HG03575 (cell line): ENCODE data around the gene C1orf198.

Experiments used
- ATAC-seq: cut with Tn5 transposase; IDR thresholded peaks from one replicate; pipeline ENCODE4 v1.9.1; 2021; ENCODE audit not compliant: unreplicated experiment, insufficient number of reproducible peaks, low FRiP score; ENCODE audit errors: extremely low read depth

C1orf198 gene

DNA sequence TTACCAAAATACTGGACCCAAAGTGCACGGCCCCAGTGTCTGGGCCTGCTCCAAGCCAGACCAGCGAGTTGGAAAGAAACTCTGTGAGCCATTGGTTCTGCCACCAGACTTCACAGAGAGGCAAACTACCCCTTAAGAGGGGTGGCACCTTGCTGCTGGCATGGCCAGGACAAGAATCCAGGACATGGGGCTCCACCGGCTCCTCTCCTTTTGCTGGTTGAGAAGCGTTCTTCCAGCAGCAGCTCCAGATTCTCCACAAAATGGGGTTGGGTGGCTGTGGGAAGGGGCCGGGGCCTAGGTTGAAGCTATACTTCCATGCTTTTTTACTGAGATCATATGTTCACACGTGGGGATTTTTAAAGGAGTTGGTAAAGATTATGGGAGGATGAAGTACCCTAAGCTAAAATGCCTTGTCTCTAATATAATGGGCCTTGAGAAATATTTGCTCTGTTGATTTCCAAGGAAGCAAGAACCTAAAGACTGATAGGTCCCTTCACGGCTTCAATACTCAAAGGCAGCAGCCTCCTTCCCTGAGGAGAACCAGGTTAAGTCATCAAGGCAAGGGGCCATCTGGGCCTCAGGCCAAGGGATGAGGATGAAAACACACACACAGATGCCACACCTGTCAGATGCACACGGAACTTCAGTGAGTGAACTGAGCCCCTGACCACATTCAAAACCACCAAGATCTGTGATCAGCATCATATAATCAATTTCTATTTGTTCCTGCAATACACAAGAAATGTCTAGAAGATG, 3.1 kb downstream of the C1orf198 start:
- no peak for ATAC-seq

GRCh38 chr1:230864441-230864840, 3.9 kb downstream of the C1orf198 start:
- ATAC-seq: no peak

DNA sequence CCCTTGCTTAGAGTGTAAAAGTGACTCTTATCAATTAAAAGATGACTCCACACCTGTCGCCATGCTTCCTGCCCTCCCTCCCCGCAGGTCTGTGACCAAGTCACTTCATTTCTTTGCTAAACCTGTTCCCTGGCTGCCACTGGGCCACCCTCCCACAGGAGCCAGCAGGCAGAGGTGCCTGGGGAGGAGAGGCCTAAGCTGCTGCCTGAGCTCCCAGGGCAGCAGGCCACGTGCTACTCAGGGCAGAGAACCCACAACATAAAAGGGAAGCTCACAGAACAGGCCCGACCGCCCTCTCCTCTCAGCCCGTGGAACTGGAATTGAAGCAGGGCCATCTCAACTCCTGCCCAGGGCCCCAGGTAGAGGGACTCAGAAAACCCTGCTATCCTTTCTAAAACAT, 4.9 kb downstream of the C1orf198 start:
- no peak for ATAC-seq

DNA sequence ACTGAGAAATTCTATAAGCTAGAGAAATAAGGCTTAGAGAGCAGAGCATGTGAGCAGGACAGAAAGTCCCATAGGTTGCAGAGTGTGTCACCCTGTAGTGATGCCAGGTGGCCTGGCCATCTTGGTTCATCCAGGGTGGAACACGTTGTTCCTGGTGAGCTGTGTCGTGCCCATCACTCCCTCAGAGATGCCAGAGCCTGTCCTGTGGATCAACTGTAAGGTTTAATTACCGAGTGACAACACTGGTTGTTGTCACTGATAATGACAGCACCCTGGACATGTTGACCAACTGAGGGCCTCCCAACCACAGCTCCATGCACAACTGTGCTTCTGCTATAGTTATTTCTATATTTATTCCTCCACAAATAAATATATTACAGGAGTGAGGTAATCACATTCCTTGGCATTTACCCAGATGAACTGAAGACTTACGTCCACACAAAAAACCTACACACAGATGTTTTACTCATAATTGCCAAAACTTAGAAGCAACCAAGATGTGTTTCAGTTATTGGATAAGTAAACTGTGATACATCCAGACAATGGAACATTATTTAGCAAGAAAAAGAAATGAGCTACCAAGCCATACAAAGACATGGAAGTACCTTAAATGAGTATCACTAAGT, 6.2 kb downstream of the C1orf198 start:
- ATAC-seq: no peak

DNA sequence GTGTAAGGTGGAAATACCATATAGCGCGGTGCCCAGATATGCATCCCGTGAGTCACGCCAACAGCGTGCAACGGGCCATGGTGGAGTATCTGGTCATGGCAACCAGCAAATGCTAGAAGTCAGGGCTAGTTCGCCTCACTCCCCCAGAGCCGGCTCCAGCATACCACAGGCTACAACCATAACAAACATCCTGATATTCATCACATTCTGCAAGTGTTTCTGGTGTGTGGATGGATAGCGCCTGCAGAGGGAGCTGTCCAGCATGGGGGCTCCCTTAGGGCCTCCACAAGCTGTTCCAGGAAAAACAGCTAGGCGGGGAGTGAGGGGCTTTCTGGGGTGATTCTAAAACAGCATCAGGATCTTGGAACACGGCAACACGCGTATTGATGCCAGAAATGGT, 6.8 kb downstream of the C1orf198 start:
- ATAC-seq: no peak

DNA sequence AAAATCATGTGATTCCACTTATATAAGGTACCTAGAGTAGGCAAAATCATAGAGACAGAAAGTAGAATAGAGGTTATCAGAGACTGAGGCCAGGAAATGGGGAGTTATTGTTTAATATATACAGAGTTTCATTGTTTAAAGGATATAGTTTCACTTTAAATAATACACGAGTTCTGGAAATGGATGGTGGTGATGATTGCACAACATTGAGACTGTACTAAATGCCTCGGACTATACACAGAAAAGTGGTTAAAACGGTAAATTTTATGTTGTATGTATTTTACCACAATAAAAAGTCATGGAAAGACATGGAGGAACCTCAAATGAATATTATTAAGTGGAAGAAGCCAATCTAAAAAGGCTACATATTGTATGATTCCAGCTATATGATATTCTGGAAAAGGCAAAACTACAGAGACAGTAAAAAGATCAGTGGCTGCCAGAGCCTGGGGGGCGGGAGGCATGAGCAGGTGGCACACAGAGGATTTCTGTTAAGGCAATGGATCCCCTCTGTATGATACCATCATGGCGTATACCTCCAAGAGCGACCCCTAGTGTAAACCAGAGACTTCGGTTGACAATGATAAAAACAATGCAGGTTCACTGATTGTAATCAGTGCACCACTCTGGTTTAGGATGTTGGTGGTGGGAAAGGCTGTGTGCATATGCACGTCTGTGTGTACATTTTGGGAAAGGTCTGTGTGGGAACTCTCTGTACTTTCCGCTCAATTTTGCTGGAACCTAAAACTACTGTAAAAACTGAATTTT, 7.5 kb downstream of the C1orf198 start:
- no peak for ATAC-seq

DNA sequence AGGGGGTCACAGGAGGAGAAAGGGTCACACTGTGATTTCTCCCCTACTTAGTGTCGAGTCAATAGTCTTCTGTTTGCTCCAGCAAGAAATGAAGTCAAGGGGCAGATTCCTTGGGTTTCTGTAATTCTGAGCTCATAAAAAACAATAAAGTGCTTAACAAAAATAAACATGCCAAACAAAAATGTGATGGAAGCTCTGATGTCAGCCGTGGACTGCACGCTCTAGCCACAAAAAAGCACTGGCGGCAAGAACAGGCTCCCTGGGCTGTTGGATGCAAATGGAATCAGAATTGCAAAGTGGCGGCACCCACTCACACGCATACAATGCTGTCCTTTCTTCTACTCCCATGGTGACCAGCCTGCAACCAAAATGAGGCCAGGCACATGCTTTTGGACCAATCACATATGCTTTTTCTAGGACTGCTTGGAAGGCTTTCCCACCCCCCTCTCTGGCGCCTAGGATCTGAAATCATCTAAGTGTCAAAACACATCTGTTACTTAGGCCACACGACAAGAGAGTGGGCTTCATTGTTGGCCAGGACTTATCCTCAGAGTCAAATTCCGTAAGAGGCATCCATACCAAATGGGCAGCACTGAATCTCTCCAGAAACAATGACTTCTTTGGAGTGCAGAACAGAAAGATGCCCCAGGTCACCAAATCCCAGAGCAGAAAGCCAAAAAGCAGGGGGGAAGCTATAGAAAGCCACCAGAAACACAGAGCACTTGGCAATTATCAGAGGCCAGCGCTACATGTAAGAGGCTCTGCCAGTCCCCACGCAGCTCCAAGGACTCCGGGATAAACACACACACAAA, 9.2 kb downstream of the C1orf198 start:
- ATAC-seq: no peak

DNA sequence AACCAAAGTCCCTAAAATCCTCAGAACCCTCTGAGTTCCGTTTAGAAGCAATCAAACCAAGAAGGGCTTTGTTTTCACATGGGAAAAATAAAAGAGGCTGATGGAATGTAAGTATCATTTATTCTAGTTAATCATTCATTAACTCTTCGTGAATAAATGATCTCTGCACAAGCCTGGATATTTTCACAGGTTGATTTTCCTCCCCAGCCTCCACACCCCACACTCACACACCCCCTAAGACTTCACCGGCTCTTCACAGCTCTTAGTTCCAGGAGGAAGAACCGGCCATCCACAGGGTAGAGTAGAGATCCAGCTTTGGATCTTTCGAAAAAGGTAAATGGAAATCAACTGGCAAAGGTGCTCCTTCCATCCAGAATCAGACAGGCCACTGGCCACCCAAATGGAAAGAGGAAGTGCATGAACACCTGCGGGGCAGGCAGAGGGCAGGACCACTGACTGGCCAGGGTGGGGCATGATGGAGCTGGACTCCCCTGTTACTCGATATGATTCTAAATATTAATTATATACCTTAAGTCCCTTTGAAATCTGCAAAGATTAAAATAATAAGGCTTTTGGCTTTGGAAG, 10.0 kb downstream of the C1orf198 start:
- ATAC-seq: no peak

- ATAC-seq: no peak
Observed at GRCh38 chr1:230857822-230858221, 10.5 kb downstream of the C1orf198 start.

DNA sequence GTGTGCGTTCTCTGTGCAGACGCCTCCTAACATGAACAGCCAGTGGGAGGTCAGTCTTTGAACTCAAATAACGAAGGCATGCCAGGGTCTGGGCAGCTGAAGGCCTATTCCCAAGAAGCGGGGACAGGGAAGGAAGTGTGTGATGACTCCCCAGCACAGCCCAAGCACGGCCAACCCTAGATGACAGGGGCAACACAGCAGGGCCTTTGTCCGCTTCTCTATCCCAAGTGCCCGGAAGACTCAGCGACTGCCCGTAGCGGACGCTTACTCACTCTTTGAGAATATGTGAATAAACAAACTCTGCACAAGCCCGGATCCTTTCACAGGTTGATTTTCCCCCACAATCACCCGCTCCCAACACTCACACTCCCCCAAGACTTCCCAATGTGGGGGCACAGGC, 11.2 kb downstream of the C1orf198 start:
- no peak for ATAC-seq

GRCh38 chr1:230855886-230856285, 12.4 kb downstream of the C1orf198 start:
- no peak for ATAC-seq

DNA sequence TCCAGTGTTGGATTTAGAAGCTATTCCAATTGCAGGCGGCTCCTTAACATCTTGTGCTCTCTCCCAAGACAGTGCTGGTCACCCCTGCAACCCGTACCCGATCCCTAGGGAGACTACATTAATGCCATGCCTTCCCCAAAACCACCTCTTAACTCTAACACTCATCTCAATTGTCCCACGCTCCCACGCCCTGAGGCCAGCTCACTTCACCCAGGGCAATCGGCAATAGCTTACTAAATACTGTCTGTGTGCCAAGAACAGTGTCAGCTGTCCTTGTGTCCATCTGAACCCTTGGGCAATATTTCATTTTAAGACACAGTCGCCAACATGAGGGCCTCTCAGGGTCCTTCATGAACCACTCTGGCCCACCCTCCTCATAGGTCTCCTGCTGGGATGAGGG, 13.9 kb downstream of the C1orf198 start:
- no peak for ATAC-seq

DNA sequence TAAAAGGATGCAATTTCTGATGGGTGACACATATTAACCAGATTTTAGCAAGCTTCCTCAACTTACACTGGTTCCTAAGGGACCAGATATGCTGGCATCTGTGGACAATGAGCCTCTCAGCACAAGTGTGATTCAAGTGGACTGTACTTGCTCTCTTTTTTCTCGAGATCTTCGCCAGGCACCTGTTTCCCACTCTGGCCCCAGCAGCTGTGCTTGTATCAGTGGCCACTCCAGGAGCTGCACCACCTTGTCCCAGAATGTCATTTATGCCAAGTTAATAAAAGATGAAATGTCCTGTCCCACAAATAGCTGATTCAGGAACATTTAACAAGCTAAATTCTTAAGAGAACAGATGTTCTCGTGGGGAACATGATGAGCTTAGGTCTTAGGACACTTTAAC, 14.6 kb downstream of the C1orf198 start:
- ATAC-seq: no peak

GRCh38 chr1:230852959-230853358, 15.4 kb downstream of the C1orf198 start:
- no peak for ATAC-seq

- no peak for ATAC-seq
Observed at GRCh38 chr1:230851291-230851691, 17.0 kb downstream of the C1orf198 start.

GRCh38 chr1:230850547-230850946, 17.8 kb downstream of the C1orf198 start:
- ATAC-seq: no peak

DNA sequence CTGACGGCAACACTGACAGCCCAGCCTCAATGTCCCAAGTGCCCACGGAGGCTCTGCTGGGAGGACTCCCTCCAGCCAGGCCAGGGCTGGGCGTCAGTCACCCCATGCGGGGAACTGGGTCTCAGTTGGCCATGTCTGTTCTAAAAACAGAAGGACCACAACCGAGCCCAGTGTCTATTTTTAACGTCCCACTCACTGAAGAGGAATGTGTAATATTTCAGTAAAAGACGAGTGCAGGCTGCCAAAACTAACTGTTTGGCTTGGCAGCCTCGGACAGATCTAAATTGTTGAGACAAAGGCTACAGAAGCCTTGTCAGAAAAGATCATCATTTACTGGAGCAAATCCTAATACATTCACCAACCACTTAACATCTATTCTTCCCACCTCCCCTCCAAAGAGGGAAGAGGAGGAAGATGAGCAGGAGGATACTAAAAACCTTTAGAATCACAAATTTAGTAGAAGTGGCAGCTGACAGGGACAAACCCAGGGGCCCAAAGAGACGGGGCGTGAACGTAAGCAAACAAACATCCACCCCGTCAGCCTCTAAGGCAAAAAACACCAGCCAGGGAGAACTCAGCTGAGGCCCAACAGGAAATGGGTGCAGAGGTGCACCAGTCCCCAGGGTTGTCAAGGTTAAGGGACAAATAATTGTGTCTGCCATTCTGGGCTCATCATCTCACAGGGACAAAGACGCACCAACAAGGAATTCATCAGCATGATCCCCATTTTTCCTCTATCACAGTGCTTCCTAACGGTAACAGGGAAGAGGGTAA, 18.7 kb downstream of the C1orf198 start:
- no peak for ATAC-seq

GRCh38 chr1:230848235-230848634, 20.1 kb downstream of the C1orf198 start:
- ATAC-seq: no peak
